ENCODE measurements around the gene STX1B.
"Not testable (repeated sequence)": the region's sequence is repeated elsewhere in the genome, so short reads cannot be mapped to it uniquely, and the experiment has no call there.

The STX1B gene

GRCh38 chr16:31010585-31011325 lies at the start of gene STX1B:
TSS of gene STX1B (minus strand) at chr16:31010638. CDS start at chr16:31010396, 242 bp downstream.
- peak; percentile 88 for DNase-seq

GRCh38 chr16:31055613-31056012 lies 45.2 kb upstream of the STX1B start:
- no peak for DNase-seq

- DNase-seq: no peak
Measured at GRCh38 chr16:31052114-31052513, 41.7 kb upstream of the STX1B start.

GRCh38 chr16:31050280-31051030 lies 40.0 kb upstream of the STX1B start:
- no peak for DNase-seq

GRCh38 chr16:31043898-31044481 lies 33.6 kb upstream of the STX1B start:
- DNase-seq: no peak

- DNase-seq: no peak
Measured at GRCh38 chr16:31043352-31043751, 32.9 kb upstream of the STX1B start.

- no peak for DNase-seq
Measured at GRCh38 chr16:31042866-31043265, 32.4 kb upstream of the STX1B start.

GRCh38 chr16:31038993-31039392 lies 28.6 kb upstream of the STX1B start:
- DNase-seq: no peak

- no peak for DNase-seq
Measured at GRCh38 chr16:31036691-31037090, 26.3 kb upstream of the STX1B start.

- DNase-seq: peak; percentile 94
Measured at GRCh38 chr16:31033709-31034492, 23.5 kb upstream of the STX1B start.

- DNase-seq: peak; percentile 100
Measured at GRCh38 chr16:31032736-31033708, 22.6 kb upstream of the STX1B start, which contains the start of gene STX4. TSS of gene STX4 (plus strand) at chr16:31033558. CDS start at chr16:31033806, 248 bp downstream.

- no peak for DNase-seq
Measured at GRCh38 chr16:31031276-31031675, 20.8 kb upstream of the STX1B start.

- no peak for DNase-seq
Measured at GRCh38 chr16:31029272-31029671, 18.8 kb upstream of the STX1B start.

GRCh38 chr16:31025339-31025738 lies 14.9 kb upstream of the STX1B start:
- no peak for DNase-seq

- no peak for DNase-seq
Measured at GRCh38 chr16:31023627-31024226, 13.3 kb upstream of the STX1B start.

GRCh38 chr16:31023252-31023602 lies 12.8 kb upstream of the STX1B start:
- DNase-seq: no peak

- DNase-seq: no peak
Measured at GRCh38 chr16:31022544-31023251, 12.3 kb upstream of the STX1B start.

- DNase-seq: no peak
Measured at GRCh38 chr16:31020536-31020935, 10.1 kb upstream of the STX1B start.

GRCh38 chr16:31017756-31018155 lies 7.3 kb upstream of the STX1B start:
- not testable (repeated sequence) for DNase-seq

- no peak for DNase-seq
Measured at GRCh38 chr16:31016018-31016417, 5.6 kb upstream of the STX1B start.

GRCh38 chr16:31013292-31013691 lies 2.9 kb upstream of the STX1B start:
- DNase-seq: not testable (repeated sequence)

All from eye (tissue), 1 donor.